ENCODE results near the gene ZPR1.
"Not testable (repeated sequence)": the region's sequence is repeated elsewhere in the genome, so short reads cannot be mapped to it uniquely, and the experiment has no call there.

The ZPR1 gene

DNA sequence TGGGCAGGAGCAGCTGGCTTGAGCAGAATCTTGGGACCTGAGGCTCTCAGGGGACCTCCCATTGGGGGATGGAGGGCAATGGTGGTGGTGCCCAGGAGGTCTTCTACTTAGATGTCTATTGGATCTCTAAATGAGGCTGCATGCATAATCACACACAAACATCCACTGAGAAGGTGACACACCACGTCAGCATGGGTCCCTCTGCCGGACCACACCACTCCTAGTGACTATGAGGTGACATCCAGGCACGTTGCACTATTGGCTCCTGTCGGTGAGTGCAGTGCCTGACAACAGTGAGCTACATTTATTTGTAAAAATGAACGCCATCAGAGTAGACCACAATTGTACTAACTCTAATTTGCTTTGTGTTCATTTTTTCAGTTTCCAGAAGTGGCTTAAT, 37.6 kb upstream of the ZPR1 start:
- H3K4me3 ChIP-seq (ENCODE audit: low read depth, low read length) = no peak overlapping the region

DNA sequence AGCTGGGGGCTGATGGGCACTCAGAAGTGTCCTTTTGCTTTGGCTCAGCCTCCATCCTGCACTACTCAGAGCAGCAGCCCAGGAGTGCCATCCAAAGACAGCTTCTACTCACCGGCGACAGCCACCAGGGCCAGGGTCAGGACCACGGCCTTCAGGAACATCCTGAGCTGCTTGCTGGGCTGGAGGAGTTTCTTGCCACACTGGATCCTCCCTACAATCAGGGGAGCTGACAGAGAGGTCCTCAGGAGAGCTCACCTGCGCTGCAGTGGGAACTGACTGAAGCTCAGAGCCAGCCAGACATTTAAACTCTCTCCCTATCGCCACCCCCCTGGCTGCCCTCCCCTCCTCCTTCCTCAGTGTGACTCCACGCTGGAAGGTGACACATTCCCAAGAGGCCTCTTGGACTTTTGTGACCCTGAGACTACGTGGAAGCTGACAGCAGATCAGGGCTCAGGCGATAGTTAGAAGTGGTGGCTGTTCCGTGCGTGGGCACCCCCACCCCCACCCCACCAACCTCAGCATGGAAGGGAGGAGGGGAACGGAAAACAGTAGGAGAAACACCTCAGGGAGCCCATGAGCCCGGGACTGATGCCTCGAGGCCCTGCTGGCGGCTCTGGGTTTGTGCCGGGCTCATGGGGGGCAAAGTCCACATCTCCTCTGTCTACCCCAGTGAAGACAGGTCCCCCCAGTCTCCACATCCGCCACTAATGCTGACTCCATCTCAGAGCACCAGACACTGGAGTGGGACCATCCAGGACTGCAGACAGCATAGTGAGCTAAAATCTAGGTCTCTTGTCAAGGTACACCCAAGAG, 35.4 kb upstream of the ZPR1 start, which contains the start of gene APOA4:
Gene APOA4, minus strand, starts transcription at position 274 of the 813 bp plus-strand sequence. Its CDS starts 113 bp downstream, at position 161.
- H3K4me3 ChIP-seq (ENCODE audit: low read depth, low read length) = no peak within 1 kb of the TSS

DNA sequence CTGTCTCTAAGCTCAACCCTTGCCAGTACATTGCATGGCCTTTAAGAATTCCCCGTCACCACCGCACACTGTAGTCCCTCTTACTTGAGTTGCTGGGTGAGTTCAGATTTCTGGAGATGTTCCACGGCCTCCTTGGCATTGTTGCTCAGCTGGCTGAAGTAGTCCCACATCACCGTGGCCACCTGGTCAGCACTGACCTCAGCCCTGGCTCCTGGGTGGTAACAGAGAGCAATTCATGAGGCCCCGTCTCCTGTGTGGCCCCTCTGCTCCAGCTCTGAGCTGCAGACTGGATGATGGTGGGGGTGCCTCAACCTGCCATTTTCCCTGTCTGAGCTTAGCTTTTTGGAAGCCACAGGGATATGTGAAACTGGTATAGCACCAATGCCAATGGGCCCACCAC, 34.8 kb upstream of the ZPR1 start:
- no peak overlapping the region for H3K4me3 ChIP-seq (ENCODE audit: low read depth, low read length)

DNA sequence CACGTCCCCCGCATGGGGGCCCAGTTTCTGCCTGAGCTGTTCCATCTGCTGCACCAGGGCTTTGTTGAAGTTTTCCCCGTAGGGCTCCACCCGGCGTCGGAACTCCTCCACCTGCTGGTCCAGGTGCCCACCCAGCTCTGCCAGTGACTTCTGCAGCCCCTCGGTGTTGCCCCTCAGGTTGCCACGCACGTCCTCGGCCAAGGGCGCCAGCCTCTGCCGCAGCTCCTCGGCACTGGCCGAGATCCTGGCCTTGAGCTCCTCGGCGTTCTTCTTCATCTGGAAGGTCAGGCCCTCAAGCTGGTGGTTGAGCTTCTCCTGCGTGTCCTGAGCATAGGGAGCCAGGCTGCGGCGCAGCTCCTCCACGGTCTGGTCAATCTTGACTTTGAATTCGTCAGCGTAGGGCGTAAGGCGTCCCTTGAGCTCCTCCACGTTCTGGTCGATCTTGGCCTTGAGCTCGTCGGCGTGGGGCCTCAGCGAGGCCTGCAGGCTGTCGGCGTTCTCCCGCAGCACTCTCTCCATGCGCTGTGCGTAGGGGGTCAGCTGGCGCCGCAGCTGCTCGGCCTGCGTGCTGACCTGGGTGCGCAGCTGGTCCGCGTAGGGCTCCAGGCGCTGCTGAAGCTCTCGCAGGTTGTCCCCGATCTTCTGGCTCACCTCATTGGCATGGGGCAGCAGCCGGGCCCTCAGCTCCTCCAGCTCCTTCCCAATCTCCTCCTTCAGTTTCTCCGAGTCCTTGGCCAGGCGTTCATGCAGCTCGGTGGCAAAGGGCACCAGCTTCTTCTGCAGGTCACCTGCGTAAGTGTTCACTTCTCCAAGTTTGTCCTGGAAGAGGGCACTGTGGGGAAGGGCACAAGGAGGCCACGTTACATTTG, 33.5 kb upstream of the ZPR1 start:
- H3K4me3 ChIP-seq (ENCODE audit: low read depth, low read length) = no peak overlapping the region

DNA sequence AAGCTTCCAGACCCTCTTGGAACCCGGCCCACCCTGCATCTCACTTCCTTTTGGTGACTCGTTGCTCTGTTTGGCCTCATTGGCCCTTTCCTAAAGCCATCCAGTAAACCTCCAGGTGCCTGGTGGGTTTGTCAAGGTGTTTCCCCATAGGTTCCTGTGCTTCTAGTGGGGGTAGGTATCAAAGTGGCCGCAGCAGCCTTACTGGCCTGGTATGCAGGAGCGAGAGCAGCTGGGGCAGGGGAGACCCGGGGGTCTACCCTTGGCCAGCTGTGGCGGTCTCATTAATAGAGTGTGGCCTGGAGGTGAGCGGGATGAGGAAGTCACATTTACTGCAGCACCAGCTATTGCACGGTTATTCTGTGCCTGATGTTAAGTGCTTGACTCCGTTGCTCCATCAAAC, 31.2 kb upstream of the ZPR1 start:
- no peak overlapping the region for H3K4me3 ChIP-seq (ENCODE audit: low read depth, low read length)

DNA sequence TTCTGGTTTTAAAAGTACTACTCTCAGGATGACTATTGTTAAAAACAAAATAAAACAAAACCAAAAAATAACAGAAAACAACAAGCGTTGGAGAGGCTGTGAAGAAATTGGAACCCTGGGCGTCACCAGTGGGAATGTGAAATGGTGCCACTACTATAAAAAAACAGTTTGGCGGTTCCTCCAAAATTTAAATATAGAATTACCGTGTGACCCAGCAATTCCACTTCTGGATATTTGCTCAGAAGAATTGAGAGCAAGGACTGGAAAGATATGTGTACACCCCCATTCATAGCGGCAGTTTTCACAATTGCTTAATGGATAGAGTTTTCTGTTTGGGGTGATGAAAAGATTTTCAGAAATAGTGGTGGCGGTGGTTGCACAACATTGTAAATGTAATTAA, 26.7 kb upstream of the ZPR1 start:
- no peak overlapping the region for H3K4me3 ChIP-seq (ENCODE audit: low read depth, low read length)

DNA sequence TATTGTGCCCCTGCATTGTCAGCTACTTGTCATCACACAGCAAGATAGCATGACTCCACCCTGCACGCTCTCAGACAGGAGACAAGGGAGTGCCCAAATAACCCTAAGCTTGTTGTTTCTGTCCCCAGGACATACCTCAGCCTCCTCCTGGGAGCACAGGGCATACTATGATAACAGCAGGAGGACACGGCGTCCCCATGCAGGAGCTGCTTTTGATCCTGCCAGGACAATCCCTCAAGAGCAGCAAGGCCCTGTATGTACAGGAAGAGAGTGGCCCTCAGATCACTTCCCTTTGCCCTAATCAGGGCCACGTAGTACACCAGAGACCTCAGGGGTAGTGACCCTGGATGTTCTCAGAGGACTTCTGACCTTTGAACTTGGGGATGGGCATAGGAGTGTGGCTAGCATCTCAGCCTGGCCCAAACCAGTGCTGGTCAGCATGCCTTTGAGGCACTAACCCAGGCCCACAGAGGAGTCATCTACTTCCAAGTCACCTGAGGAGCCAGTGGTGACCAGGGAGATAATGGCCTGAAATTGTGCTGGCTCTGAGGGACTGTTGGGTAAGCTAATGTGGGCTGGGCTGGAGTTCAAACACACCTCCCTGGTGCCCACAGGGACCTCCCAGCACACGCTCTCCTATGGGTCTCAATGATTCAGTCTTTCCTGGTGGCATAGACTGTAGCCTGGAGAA, 26.1 kb upstream of the ZPR1 start:
- H3K4me3 ChIP-seq (ENCODE audit: low read depth, low read length) = no peak overlapping the region

DNA sequence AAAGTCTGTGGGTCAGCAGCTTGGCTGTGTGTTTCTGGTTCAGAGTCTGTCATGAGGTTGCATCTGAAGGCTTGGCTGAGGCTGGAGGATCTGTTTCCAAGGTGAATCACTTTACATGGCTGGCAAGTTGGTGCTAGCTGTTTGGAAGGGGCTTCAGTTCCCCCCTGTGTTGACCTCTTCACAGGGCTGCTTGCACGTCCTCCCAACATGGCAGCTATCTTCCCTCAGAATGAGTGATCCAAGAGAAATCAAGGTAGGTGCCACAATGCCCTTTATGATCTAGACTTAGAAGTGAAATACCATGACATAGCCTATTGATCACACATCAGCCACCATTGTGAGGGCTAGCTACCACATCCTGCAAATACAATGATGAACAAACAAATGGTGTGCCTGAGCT, 25.3 kb upstream of the ZPR1 start:
- H3K4me3 ChIP-seq (ENCODE audit: low read depth, low read length) = no peak overlapping the region

DNA sequence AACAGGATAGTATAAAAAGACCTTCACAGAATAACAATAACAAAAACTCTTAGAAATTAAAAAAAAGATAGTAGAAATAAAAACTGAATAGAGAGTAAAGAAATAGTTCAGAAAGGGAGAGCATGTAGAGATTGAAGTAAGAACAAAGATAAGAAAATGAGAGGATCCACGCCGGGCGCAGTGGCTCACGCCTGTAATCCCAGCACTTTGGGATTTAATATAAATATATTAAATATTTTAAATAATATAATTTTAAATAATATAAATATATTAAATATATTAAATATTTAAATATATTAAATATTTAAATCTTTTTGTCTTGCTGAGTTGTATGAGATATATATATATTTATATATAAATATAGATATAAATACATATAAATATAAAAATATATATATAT, 24.3 kb upstream of the ZPR1 start:
- H3K4me3 ChIP-seq (ENCODE audit: low read depth, low read length) = no peak overlapping the region

DNA sequence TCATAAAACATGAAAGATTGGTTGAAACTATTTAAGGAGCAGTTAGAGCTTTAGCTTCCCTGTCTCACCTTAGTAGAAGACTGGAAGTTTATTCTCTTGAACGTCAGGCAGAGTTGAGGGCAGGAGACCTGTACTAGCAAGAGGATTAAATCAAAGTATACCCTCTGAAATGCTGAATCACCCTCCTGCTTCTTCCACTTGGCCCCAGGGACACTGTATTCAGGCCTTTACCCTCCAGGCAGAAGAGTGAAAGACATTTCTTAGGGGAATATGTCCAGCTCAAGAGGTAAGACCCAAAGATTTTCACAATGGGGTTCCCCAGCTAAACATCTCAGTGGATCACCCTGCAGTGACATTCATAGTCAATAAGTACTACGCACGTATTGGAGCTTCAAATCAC, 23.4 kb upstream of the ZPR1 start:
- no peak overlapping the region for H3K4me3 ChIP-seq (ENCODE audit: low read depth, low read length)

DNA sequence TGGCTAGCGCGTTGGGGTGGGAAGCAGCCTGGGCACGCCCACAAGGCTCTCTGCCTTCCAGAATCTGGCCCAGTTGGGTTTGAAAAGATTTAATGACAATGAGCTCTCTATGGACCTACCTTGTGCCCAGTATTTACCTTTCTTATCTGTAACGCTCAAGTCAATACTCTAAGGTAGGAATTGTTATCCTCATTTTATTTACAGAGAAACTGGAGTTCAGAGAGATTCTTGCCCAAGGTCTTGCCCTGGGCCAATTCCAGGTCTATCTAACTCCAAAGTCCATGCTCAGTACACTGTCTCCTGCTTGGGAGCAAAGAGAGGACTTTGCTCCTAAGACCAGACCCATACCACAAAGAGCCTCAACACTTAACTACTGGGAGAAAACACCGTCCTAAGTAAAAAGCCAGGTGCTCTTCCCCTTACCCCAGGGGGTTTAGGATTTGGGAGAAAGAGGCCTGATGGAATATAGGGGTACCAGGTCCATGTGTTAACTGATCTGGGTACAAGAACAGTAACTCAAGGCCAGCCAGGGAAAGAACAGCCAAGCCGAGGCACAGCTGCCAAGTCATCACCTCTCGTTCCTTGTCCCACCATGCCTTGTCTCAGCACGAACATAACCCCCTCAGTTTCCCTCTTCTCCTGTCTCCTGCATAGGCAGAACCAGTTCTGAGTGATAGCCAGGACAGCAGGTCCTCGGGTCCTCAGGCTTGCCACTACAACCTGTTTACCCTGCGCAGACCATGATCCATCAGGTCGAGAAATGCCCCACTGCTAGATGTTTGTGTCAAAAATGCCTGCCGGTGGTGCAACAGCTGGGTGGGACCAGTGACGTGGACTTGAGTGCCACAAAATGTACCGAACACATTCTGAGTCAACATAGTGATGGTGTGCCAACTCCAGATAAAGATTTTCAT, 20.7 kb upstream of the ZPR1 start:
- H3K4me3 ChIP-seq (ENCODE audit: low read depth, low read length) = no peak overlapping the region

DNA sequence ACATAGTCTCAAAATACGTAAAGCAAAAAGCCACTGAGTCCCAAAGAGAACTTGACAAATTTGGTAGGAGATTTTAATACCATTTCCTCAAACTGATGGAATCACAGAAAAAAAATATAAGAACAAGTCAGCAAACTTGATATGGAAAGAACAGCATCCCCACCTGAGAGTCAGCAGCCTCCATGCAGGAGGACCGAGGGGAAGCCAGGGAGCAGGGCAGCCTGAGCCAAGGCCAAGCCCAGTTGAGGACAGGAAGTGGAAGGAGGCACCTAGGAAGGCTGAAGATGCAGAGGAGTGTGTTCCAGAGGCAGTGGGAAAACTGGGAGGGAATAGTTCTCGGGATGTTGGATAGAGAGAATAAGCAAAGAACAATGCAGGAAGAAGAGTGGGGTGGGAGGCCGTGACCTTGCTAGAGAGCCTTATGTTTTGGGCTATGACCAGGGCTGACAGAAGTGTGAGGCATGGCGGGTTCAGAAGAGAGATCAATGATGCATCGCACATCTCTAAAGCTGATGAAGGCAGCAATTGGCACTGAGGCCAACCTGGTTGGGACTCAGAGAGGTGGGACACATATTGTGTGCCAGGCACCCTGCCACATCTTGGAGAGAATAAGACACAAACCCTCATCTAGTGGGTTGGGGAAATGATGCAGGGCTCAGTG, 19.9 kb upstream of the ZPR1 start:
- no peak overlapping the region for H3K4me3 ChIP-seq (ENCODE audit: low read depth, low read length)

DNA sequence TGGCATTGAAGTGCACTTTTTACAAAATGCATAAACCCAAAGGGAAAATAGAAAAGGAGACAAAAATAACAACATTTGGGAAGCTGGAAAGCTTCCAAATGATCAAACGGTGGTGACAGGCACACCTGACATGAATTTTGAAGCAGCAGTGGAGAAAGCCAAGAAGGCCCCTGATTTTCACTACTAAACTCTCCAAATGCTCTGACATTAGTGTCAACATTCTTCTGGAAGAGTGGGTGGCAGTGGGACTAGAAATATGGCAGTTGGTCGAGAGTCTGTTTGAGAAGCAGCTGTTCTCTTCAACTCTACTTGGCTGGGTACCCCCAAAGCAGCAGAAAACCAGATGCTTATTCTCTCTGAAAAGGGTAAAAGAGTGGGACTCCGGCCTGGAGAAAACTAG, 16.2 kb upstream of the ZPR1 start:
- no peak overlapping the region for H3K4me3 ChIP-seq (ENCODE audit: low read depth, low read length)

DNA sequence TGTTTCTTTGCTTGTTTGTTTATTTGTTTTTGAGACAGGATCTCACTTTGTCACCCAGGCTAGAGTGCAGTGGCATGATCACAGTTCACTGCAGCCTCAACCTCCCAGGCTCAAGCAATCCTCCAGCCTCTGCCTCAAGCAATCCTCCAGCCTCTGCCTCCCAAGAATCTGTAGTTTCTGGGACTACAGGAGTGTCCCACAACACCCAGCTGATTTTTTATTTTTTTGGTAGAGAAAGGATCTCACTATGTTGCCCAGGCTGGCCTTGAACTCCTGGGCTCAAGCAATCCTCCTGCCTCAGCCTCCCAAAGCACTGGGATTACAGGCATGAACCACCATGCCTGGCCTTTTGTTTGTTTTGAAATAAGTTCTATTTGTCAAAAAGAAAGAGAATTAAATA, 13.8 kb upstream of the ZPR1 start:
- not testable (repeated sequence) for H3K4me3 ChIP-seq (ENCODE audit: low read depth, low read length)

DNA sequence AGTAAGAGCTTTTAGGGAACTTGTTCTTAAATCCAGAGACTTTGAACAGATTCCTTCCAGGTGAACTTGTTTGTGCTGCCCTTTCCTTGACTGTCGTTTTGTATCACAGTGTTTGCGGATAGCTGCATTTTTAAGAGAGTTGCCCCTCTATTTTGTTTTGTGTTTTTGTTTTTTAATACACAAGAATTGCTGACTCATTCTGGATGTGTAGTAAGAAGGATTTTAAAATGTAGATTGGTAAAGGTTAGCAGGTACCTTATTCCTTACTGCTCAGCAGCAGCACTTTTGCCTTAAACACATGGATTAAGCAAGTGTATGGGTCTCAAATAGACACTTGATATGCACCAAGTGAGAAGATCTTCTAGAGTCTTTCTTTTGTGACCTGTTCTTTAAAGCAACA, 12.8 kb upstream of the ZPR1 start:
- H3K4me3 ChIP-seq (ENCODE audit: low read depth, low read length) = no peak overlapping the region

DNA sequence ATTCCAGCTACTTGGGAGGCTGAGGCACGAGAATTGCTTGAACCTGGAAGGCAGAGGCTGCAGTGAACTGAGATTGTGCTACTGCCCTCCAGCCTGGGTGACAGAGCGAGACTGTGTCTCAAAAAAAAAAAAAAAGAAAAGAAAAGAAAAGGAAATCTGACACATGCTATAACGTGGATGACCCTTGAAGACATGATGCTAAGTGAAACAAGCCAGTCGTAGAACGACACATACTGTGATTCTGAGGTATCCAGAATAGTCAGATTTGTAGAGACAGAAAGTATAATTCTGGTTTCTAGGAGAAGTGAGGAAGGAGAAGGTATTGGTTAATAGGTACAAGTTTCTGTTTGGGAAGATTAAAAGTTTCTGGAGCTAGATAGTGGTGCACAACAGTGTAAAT, 10.5 kb upstream of the ZPR1 start:
- H3K4me3 ChIP-seq (ENCODE audit: low read depth, low read length) = no peak overlapping the region

DNA sequence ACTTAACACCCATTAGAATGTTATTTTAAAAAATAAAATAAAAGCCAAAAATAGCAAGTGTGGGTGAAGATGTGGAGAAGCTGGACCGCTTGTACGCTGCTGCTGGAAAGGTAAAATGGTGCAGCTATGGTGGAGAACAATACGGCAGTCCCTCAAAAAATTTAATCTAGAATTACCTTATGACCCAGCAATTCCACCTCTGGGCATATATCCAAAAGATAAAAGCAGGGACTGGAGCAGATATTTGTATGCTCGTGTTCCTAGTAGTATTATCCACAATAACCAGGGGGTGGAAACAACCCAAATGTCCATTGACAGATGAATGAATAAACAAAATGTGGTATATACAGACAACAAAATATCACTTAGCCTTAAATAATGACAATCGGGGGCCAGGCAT, 10.0 kb upstream of the ZPR1 start:
- H3K4me3 ChIP-seq (ENCODE audit: low read depth, low read length) = no peak overlapping the region

DNA sequence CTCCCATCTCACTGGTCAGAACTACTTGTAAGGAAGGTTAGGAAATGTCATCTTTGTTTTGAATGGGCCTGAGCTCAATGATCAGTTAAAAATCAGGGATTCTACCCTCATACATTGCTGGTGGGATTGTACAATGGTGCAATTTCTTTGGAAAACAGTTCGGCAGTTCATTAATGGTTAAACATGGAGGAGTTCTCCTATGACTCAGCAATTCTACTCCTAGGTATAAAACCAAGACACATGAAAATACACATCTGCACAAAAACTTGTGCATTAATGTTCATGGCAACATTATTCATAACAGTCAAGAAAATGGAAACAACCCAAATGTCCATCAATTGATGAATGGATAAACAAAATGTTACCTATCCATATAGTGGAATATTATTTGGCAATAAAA, 8.7 kb upstream of the ZPR1 start:
- no peak overlapping the region for H3K4me3 ChIP-seq (ENCODE audit: low read depth, low read length)

DNA sequence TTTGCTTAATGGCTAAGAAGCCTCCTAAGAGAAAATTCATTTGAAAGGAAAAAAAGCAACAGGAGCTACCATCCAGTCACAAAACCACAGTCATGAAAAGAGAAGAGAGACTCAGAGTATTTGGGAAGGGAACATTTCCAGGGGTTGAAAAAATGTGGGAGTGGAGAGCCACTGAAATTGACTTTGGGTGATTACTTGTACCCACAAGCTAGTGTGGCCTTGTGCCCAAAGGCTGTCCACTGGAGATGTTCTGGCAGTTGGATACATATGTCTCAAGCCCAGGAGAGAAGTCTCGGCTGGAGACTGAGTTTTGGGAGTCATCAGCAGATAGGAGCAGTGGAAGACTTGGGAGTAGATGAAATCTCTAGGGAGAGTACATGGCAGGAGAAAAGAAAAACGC, 7.0 kb upstream of the ZPR1 start:
- H3K4me3 ChIP-seq (ENCODE audit: low read depth, low read length) = no peak overlapping the region

DNA sequence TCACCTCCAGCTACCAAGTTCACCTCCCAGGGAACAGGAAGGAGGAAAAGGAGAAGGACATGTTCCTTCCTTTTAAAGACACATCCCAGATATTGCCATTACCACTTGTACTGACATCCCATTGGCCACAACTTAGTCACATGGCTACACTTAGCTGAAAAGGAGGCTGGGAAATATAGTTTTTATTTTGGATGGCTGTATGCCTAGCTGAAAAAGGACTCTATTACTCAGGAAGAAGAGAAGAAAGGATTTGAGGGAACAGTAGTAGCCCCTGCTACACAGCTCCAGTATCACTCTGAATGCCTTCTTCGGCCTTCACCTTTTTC, 5.9 kb upstream of the ZPR1 start:
- no peak overlapping the region for H3K4me3 ChIP-seq (ENCODE audit: low read depth, low read length)
